COR-L47 (cell line): ENCODE measurements around the gene MEN1.
A peak's percentile ranks its signal among the peaks of the same experiment; 100 is the strongest.

Experiments
- DNase-seq: peaks from one replicate; lab custom pipeline; 2025; lab: John Stamatoyannopoulos, UW

MEN1 gene

GRCh38 chr11:64810271-64810890 lies at the start of gene MEN1:
Gene MEN1 (minus strand): TSS chr11:64810551. CDS start chr11:64810109, 442 bp downstream.
- DNase-seq = peak; percentile 96

- DNase-seq = no peak
These were observed 49.4 kb upstream of the MEN1 start for GRCh38 chr11:64859542-64860414.

- no peak for DNase-seq
These were observed 48.3 kb upstream of the MEN1 start for GRCh38 chr11:64858467-64859263.

GRCh38 chr11:64857485-64857884 lies 47.1 kb upstream of the MEN1 start:
- DNase-seq = no peak

- no peak for DNase-seq
These were observed 46.3 kb upstream of the MEN1 start for GRCh38 chr11:64856382-64857227.

- DNase-seq = no peak
These were observed 45.4 kb upstream of the MEN1 start for GRCh38 chr11:64855596-64856304.

- DNase-seq = no peak
These were observed 44.5 kb upstream of the MEN1 start for GRCh38 chr11:64854534-64855502.

GRCh38 chr11:64854157-64854533 lies 43.8 kb upstream of the MEN1 start:
- DNase-seq = no peak

GRCh38 chr11:64853709-64854108 lies 43.4 kb upstream of the MEN1 start:
- DNase-seq = no peak

GRCh38 chr11:64852804-64853509 lies 42.6 kb upstream of the MEN1 start:
- DNase-seq = no peak

- no peak for DNase-seq
These were observed 41.5 kb upstream of the MEN1 start for GRCh38 chr11:64851831-64852351.

GRCh38 chr11:64850979-64851567 lies 40.7 kb upstream of the MEN1 start:
- no peak for DNase-seq

- DNase-seq = no peak
These were observed 39.4 kb upstream of the MEN1 start for GRCh38 chr11:64849598-64850356.

- DNase-seq = no peak
These were observed 38.7 kb upstream of the MEN1 start for GRCh38 chr11:64848826-64849597.

- DNase-seq = no peak
These were observed 38.0 kb upstream of the MEN1 start for GRCh38 chr11:64848214-64848825.

GRCh38 chr11:64846998-64847666 lies 36.8 kb upstream of the MEN1 start:
- peak; percentile 91 for DNase-seq
